HG03045 (cell line): ENCODE measurements around the gene CES2.
"Not testable (repeated sequence)": the region's sequence is repeated elsewhere in the genome, so short reads cannot be mapped to it uniquely, and the experiment has no call there.

ENCODE experiments used
- ATAC-seq: cut with Tn5 transposase; IDR thresholded peaks from one replicate; pipeline ENCODE4 v1.9.1; 2021; ENCODE audit warnings: mild to moderate bottlenecking, moderate library complexity; ENCODE audit not compliant: unreplicated experiment

CES2 gene

GRCh38 chr16:66934138-66934838, 1.0 kb upstream of the CES2 start, which contains the start of gene CIAO2B:
CIAO2B (minus strand) TSS chr16:66934402; CDS start chr16:66934364, 38 bp downstream.
- ATAC-seq: peak; percentile 79

GRCh38 chr16:66934839-66935313, 440 bp upstream of the CES2 start:
- not testable (repeated sequence) for ATAC-seq

GRCh38 chr16:66936462-66936861, 1.1 kb downstream of the CES2 start:
- no peak for ATAC-seq

- no peak for ATAC-seq
Observed at GRCh38 chr16:66936889-66937554, 1.7 kb downstream of the CES2 start.

- no peak for ATAC-seq
Observed at GRCh38 chr16:66937725-66938337, 2.5 kb downstream of the CES2 start.

- no peak for ATAC-seq
Observed at GRCh38 chr16:66939366-66939765, 4.0 kb downstream of the CES2 start.

GRCh38 chr16:66940236-66940635, 4.9 kb downstream of the CES2 start:
- no peak for ATAC-seq

- ATAC-seq: no peak
Observed at GRCh38 chr16:66942981-66943380, 7.7 kb downstream of the CES2 start.

GRCh38 chr16:66943426-66944053, 8.2 kb downstream of the CES2 start:
- no peak for ATAC-seq

GRCh38 chr16:66944054-66944441, 8.7 kb downstream of the CES2 start:
- ATAC-seq: no peak

GRCh38 chr16:66944971-66945370, 9.7 kb downstream of the CES2 start:
- ATAC-seq: not testable (repeated sequence)

GRCh38 chr16:66945939-66946338, 10.6 kb downstream of the CES2 start:
- no peak for ATAC-seq

GRCh38 chr16:66946541-66946940, 11.2 kb downstream of the CES2 start:
- no peak for ATAC-seq

GRCh38 chr16:66946974-66947301, 11.6 kb downstream of the CES2 start:
- no peak for ATAC-seq

GRCh38 chr16:66947302-66948065, 12.2 kb downstream of the CES2 start:
- peak; percentile 55 for ATAC-seq

GRCh38 chr16:66948134-66948836, 13.0 kb downstream of the CES2 start:
- no peak for ATAC-seq

GRCh38 chr16:66948837-66949225, 13.5 kb downstream of the CES2 start:
- ATAC-seq: no peak

- no peak for ATAC-seq
Observed at GRCh38 chr16:66949472-66949871, 14.2 kb downstream of the CES2 start.

GRCh38 chr16:66950437-66950836, 15.1 kb downstream of the CES2 start:
- no peak for ATAC-seq
